ENCODE results near the gene DSTN.

DSTN gene

GRCh38 chr20:17555106-17555505 is 14.8 kb upstream of the DSTN start:
- no peak for DNase-seq

GRCh38 chr20:17556837-17557674 is 12.8 kb upstream of the DSTN start:
- DNase-seq, result no peak

DNA sequence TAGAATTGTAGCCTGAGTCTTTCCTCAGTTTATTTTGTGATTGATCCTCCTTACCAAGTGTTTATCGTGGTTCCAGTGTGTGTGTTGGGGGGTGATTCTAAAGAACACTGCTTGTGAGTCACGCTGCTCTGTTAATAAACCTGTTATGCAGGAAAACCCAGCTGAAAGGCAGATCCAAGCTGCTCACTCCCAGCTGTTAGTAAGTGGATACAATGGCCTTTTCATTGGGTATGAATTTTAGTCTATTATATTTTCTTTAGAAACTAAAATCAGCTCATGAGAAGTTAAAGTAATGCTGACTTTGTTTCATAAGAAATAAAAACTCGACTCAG is 12.2 kb upstream of the DSTN start:
- DNase-seq, result no peak

DNA sequence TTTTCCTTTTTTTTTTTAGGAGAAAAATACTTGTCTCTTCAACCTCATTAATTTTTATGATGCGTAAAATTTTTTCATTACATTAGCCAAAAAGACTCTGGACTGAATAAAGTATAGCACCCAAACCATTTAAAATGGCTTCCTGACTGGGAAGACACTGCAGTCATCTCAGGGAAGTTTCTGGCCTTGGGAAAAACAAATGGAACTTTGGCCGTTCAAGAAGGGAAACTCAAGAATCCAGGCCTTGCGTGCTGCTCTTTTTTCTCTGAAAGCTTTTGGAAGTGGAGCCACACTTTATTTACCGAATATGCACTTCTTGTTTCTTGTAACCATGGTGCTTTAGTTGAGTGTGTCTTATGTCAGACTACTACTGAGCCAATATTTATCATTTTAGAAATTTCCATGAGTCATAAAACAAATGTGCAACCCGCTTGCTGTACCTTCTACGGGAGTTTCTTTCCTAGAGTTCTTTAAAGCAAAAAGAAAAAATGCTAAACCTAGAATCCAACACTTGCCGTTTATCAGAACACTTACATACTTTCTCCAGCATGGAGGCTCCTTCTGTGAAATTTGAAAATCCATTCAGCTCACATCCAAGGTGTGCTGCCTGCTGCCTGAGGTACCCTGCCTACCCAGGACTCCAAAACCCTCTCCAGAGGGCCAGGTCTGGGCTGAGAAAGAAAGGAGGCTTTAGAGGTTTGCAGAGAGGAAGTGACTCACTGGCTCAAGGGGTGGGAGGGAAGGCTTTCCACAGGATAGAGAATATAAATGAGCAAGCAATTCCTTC is 11.5 kb upstream of the DSTN start:
- DNase-seq, result no peak

DNA sequence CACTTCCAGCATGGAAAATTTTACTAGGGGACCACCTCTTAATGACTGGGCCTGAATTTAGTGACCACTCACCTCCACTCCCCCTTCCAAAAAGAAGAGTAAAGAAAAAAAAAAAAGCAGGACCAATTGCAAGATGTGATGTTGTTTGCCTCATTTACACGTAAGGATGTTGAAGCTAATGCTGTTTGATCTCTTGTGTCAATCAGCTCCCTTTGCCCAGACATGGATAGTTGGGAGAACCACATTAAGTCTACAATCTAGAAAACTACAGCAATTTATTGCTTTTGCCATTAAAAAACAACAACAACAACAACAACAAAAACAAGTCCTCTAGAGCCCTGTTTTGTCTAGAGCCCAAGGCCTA is 11.0 kb upstream of the DSTN start:
- no peak for DNase-seq

DNA sequence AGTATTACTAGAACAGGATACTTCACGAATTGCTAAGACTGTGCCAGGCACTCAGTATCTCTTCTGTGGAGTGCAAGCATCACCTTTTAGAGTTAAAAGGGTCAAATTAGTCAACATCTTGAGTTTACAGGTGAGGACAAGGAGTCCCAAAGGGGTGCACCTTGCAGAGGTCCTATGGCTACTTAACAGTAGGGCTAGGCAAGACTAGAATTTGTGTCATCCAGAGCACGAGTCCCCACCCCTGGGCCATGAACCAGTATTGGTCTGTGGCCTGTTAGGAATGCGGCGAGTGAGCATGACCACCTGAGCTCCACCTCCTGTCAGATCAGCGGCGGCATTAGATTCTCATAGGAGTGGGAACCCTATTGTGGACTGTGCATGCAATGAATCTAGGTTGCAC is 10.5 kb upstream of the DSTN start:
- DNase-seq, result no peak

DNA sequence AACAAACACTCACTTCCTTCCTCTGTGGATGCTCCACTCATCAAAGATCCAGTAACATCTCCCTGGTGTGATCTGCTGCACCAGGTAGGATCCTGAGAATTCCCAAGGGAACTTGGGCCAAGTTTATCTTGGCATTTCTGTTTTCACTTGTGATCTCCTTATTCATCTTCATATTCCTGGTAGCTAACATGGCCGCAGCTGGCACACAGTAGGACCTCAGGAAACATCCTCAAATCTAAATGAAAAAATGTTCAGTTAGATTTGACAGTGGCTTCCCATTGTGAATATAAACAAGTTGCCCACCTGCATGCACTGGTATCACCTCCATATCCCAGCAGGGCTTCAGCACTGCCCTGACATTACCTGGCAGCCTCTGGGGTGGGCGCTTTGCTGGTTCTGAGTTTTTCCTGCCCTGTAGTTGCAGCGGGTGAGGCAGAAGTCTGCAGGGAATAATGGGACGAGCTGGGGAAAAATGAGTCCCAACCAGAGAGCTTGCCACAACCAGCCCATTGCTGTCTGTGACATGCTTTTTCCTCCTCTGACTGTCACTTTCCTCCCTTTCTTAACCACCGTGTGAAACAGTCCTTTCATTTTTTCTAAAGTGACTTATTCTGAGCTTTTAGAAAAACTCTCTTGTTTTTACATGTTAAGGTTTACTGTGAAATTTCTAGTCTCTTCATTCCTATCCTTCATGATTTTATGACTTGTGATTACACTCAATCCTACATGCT is 9.4 kb upstream of the DSTN start:
- DNase-seq, result no peak

- DNase-seq, result no peak
Measured at GRCh38 chr20:17562804-17563305, 7.0 kb upstream of the DSTN start.

DNA sequence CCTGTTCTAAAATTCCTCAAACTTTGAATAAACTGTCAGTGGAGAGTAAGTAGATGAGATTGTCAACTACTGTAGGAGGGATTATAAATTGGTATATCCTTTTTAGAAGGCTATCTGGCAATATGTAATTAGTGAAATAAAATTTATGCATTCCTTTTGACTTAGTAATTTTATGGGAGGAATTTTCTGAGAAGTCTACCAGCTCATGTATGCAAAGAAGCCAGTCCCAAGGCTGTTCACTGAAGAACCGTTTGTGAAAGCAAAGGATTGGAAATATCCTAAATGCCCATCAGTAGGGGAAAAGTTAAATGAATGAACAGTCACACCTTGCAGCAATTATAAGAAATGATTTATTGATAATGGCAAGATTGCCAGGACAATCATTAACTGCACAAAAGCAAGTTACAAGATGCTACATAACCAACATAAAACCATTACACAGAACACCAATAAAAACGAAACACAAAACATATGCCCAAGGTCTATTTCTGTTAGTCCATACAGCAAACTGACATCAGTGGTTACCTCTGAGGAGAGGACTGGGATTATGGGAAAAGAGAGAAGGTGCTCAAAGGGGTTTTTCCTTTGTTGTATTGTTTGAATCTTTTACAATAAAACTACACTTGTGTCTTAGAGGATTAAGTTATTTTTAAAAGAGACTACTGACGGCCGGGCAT is 4.6 kb upstream of the DSTN start:
- DNase-seq, result no peak

DNA sequence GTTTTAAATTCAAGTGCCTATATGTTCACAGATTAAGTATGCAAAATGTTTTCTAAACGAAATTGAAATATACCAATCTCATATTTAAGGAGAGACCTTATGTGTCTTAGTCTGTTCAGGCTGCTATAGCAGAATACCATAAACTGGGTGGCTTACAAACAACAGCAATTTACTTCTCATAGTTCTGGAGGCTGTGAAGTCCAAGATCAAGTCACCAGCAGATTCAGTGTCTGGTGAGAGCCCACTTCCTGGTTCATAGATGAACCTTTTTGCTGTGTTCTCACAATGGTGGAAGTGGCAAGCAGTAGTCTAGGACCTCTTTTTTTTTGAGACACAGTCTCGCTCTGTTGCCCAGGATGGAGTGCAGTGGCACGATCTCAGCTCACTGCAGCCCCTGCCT is 3.5 kb upstream of the DSTN start:
- no peak for DNase-seq

GRCh38 chr20:17568045-17568788 is 1.7 kb upstream of the DSTN start:
- no peak for DNase-seq

- peak; percentile 63 for DNase-seq
Measured at GRCh38 chr20:17568972-17569521, 828 bp upstream of the DSTN start.

DNA sequence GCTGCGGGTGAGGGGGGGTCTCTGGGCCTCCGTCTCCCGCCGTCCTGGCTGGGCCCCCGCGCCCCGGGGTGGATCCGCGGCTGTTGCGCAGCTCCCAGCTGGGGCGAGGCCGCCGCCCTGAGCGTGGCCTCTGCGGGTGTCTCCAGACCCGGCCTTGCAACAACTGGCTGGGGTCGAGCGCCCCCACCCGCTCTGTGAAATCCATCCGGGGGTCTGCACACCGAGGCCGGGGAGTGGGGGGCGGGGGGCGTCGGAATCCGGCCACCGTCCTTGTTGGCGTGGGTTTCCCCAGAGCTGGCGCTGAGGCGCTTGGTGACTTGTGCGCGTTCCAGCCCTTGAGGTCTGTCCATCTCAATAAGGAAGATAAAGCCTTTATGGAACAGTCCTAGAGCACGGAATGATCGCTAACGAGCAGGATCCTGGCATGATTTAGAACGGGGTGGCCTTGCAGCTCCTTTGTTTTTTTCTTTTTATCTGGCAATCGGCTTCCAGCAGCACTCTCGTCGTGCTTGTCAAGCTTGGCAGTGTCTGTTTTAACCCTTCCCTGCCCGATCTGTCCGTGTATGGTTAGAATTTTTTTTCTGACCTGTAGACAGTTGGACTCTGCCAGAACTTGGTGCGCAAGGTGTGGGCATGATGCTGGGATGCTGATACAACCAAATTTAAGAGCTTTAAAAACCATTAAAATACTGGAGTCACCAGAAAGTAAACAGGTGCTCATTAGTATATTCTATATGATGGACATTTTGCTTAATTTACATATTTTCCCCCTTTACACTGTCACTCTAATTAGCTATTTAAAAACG is 675 bp downstream of the DSTN start:
- peak; percentile 72 for DNase-seq

GRCh38 chr20:17571153-17571527 is 1.3 kb downstream of the DSTN start:
- DNase-seq, result no peak

DNA sequence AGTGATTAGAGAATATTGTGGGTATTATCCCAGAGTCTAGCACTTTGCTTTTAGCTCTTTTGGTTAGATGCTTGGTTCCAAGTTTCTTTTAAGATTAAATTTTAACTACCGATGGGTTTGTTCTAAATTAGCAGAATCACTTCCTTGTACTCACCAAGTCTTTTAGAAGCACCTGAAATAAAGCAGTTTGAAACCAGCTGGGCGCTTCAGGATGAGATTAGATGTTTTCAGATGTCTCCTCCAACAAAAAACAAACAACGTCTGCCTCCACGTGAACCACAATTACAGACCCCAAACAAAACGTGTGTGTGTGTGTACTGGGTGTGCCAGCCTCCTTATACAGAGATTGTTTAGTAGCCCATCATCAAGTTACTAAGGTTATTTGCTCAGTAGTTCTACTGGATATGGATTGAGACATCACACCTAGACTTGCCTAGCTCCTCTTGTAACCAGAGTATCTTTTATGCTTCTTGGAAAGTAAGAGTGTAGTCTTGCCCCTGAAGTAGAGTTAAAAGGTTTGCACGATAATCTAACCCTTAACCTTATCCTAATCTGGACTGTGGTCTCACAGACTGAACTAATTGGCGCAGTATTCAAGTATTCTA is 2.3 kb downstream of the DSTN start:
- no peak for DNase-seq

DNA sequence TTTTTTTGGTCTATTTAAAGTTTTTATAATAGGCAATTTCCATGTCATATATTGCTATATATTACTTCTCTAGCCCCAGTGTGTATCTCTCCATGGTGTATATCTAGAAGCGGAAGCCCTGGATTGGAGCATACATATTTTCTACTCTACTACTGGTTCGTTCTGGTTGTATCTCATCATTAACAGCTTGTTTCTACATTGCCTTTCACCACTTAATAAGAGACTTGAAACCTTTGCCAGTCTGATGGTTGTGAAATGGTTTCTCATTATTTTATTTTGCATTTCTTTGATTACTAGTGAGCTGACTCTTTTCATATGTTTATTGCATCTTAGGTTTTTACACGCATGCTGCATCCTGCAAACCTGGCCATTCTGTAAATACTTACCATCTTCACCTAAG is 3.6 kb downstream of the DSTN start:
- no peak for DNase-seq

- DNase-seq, result no peak
Measured at GRCh38 chr20:17576215-17576614, 6.3 kb downstream of the DSTN start.

DNA sequence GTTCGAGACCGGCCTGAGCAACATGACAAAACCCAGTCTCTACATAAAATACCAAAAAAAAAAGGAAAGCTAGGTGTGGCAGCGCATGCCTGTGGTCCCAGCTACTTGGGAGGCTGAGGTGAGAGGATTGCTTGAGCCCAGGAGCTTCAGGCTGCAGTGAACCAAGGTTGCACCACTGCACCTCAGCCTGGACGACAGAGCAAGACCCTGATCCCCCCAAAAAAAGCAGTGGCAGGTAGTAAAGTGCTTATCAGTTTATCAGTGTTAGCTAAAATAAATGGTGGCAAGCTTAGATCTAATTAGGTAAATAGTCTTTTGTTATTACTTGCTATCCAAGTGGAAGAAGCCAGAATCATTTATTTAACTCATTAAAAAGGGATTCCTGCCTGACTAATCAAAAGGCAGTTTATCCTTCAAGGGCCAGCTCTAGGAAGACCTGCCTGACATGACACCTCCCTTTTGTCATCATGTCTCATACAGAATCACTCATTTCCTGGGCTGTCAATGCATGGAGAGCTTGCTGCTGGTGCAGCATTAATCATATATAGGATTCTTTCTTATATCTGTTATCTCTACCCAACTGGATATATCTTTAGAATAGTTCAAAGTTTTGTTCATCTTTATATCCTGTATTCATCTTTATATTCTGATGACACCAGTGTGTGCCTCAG is 9.6 kb downstream of the DSTN start:
- no peak for DNase-seq

DNA sequence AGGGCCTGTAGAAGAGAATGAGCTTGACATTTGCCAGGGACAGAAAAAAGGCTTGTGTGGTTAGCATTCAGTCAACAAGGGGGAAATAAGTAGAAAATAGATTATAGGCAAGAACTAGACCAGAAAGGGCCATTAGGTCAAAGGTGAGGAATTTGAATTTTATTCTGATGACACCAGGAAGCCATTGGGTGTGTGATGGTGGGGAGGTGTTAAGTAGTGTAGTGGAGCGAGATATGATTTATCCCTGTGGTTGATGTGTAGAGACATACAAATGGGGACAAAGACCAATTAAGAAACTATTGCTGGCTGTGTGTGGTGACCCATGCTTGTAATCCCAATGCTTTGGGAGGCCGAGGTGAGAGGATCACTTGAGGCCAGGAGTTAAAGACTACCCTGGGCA is 11.0 kb downstream of the DSTN start:
- DNase-seq, result no peak

- DNase-seq, result no peak
Measured at GRCh38 chr20:17583126-17583525, 13.3 kb downstream of the DSTN start.
